ENCODE data around the gene INSC.
A peak's percentile ranks its signal among the peaks of the same experiment; 100 is the strongest.
"Not testable (repeated sequence)": the region's sequence is repeated elsewhere in the genome, so short reads cannot be mapped to it uniquely, and the experiment has no call there.

Gene INSC, protein sequence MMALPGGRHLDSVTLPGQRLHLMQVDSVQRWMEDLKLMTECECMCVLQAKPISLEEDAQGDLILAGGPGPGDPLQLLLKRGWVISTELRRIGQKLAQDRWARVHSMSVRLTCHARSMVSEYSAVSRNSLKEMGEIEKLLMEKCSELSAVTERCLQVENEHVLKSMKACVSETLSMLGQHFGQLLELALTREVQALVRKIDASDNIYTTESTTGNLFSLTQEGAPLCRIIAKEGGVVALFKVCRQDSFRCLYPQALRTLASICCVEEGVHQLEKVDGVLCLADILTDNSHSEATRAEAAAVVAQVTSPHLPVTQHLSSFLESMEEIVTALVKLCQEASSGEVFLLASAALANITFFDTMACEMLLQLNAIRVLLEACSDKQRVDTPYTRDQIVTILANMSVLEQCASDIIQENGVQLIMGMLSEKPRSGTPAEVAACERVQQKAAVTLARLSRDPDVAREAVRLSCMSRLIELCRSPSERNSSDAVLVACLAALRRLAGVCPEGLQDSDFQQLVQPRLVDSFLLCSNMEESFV

DNA sequence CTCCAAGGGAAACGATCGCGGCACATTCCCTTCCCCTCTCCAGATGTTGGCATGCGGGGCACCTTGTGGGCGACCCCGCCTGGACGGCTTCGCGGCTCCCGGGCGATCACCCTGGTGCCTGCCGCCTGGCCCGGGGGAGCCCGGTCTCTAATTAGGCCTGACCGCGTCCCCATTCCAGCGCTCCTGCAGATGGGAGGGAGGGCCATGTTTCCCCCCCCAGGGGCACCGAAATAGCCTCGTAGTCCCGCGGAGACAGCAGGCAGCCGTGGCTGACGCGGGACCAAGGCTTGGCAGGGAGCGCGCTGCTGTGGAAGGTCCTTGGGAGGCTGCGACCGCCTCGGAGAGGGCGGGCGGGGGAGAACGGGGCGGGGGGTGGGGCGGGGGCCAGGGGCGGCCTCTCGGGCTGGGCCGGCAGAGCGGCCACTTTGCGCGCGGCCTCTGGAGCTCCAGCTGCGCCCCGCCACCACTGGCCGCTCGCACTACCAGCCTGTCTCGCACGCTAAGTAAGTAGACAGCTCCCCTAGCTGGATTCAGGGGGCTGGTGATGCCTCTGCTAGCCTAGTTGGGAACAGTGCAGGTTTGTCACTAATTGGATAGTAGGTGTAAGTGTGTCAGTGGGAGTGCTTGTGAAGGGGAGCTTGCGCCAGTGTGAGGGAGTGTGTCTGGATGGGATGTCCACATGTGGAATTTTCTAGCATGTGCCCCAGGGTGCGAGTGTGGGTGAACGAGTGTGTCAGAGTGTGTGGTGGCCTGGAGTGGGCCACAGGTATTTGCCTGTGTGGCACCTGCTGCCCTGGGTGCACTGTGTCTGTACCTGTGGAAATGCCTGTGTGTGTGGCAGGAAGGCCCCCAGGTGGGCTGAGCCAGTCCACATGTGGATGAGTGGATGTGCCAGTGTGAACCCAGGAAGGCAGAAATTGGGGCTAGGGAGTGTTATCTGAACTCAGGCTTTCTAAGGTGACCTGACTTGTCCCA is at the start of gene INSC:
INSC (plus strand) TSS at position 423 of the 975 bp plus-strand sequence. CDS start 34,252 bp downstream, outside the sequence.
- FAIRE-seq (no peak), DNase-seq (ENCODE audit: low spot score) (no peak)

DNA sequence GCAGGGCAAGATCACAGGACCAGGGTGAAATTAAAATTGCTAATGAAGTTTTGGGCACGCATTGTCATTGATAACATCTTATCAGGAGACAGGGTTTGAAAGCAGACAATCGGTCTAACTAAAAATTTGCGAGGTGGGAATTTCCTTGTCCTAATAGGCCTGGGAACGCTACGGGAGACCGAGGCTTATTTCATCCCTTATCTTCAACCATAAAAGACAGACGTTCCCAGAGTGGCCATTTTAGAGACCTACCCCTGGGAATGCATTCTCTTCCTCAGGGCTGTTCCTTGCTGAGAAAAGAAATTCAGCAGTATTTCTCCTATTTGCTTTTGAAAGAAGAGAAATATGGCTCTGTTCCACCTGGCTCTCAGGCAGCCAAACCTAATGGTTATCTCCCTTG is 45.0 kb upstream of the INSC start:
- FAIRE-seq; DNase-seq (ENCODE audit: low spot score): not testable (repeated sequence)

DNA sequence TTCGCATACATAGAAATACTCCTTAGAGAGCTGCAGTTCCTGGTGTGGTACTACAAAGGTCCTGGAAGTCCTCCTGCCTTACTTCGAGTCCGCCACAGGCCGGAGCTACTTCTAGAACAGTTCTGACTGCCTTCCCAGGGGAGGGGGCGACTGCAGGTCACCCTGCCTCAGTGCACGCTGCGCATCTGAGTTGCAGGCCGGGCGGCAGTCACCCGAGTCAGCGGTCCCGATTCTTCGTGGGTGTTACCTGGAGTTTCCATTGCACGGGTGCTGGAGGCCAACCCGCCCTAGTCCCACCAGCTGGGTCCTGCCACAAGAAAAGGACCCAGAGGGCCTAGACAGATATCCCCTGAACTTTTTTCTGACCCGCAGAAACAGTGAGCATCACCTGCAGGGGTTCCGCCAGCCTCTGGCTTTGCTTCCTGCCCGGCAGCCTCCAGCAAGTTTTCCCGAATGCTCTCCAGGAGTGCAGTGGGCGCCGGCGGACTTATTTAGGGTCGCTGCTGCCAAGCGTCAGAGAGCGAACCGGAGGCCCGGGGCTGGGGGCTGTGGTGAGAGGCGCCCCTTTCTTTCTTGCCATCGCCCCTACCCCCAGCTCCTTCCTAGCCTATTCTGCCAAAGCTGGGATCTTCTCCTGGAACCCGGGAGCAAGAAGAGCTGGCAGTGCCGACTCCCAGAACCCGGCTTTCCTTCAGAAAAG is 43.0 kb upstream of the INSC start:
- no peak for FAIRE-seq
- DNase-seq (ENCODE audit: low spot score): no peak

DNA sequence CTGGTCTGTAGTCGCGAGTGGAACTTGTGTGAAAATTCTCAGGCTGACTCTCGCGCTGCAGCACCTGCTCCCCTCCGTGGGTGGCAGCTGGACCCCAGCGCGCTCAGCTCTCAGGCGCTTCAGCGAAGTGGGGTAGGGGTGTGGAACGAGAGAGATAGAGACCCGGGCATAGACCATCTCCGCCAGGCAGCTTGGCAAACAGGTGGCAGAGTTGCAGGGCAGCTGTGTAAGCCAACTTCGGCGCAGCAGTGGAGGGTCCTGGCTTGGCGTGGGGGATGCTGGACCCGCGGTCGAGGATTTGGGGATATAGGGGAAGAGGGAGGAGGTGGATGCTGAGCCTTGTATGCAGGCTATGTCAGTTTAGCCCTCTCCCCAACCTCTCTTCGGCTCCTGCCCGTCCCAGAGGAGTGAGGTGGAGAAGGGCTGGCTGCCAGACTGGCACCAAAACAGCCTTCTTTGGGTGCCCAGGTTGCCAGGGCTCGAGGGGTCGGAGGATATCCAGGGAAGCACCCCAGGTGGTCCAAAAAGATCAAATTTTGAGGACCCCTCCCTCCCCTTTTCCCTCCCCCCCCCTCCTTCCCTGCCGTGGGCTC is 42.1 kb upstream of the INSC start:
- no peak for DNase-seq (ENCODE audit: low spot score)
- FAIRE-seq: no peak

DNA sequence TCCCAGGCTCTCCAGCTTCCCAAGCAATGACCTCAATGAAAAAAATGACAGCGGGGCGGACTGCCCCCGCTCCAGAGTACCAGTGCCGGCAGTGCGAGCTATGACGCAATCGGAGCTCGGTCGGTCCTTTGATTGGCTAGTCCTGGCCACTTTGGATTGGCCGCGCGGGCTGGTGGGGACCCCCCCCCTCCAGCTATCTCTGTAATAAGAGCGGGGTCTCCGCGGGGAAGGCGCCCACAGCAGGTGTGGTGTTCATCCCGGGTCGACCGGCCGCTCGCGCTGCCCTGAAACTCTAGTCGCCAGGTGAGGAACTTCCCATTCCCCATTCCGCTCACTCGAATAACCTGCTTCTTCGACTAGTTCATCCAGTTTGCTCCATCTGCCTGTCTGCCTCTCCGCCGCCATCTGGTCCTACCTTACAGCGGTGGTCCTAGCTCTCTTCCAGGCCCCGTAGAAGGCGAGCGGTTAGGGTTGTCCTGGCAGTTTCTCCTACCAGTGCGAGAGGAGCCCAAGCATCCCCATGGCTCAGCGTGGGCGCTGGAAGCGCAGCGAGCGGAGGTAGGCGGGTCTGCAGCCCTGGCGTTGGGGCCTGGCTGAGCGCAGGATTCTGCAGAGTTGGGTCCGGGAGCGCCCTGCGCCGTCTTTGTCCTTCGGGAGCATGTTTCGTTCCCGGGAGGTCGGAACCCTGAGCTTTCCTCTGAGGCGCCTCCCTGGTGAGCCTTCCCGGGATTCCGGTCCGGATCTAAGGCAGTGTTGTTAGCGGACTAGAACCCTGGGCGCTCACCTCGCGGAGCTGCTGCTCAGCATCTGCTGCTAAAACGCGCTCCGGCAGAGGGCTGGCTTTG is 41.1 kb upstream of the INSC start, which contains the start of gene CALCB:
CALCB (plus strand) TSS at position 233 of the 845 bp plus-strand sequence. CDS start 1,126 bp downstream, outside the sequence.
- FAIRE-seq (no peak), DNase-seq (ENCODE audit: low spot score) (no peak)

DNA sequence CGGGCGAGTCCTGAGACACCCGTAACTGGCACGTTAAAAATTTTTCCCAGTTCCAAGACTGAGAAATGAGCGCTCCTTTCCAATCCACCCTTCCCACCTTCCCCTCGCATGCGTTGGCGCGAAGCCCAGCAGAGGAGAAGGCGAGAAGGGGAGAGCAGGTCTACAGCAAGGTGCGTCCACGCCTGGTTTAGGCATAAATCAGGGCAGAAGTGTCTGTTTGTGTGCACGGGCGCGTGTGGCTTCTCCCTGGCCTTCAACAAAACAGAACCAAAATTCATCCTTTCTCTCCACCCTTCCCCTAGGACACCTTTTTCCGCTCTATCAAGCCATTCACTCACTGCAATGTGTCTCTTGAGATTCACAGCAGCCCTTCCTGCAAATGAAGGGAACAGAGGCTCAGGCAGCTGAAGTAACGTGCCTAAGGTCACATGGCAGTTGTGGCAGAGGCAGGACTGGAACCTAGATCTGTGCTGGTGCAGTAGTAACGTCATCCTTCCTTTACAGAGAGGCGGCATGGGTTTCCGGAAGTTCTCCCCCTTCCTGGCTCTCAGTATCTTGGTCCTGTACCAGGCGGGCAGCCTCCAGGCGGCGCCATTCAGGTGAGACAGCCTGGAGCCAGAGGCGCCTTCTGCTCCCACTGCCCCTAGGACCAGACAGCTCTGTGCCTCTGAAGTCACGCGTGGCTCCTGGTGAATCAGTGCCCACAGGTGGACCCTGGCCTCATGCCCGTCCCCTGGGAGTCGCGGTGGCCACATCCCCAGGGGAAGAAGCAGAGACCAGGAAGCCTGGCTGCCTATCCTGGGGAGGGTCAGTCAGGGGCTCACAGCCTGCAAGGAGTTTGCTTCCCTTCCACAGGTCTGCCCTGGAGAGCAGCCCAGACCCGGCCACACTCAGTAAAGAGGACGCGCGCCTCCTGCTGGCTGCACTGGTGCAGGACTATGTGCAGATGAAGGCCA is 40.2 kb upstream of the INSC start:
- no peak for FAIRE-seq
- DNase-seq (ENCODE audit: low spot score): peak; percentile 51

DNA sequence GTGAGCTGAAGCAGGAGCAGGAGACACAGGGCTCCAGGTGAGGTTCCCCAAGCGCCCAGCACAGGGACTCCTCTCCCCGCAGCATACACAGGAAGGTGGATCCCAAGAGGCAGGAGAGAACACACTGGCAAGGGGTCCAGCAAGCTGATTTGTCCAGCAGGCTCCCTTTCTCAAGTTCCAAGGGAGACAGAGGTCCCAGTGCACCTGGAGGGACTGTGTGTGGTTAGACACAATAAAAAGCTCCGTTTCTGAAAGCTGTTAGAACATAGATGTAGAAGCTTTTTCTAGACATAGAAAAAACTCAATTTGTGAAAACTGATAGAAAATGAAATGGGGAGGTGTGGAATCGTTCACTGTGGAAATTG is 39.6 kb upstream of the INSC start:
- FAIRE-seq (no peak), DNase-seq (ENCODE audit: low spot score) (no peak)

DNA sequence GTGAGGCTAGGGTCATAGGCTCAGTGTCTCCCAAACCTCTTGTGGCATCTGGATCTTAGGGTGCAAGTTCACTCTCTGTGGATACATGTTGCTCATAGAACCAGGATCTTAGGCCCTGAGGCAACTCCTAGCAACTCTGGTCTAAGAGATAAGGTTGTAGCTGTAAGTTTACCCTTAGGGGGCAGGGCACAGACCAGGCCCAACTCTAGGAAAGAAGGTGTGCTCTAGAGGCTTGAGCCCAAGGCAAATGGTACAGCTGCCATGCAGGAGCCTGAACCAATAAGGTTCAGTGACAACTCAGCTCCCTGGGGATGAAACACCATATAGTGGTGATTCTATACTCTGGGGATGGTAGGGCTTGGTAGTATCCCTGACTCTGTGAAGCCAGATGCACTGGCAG is 23.5 kb upstream of the INSC start:
- no peak for FAIRE-seq
- DNase-seq (ENCODE audit: low spot score): no peak

DNA sequence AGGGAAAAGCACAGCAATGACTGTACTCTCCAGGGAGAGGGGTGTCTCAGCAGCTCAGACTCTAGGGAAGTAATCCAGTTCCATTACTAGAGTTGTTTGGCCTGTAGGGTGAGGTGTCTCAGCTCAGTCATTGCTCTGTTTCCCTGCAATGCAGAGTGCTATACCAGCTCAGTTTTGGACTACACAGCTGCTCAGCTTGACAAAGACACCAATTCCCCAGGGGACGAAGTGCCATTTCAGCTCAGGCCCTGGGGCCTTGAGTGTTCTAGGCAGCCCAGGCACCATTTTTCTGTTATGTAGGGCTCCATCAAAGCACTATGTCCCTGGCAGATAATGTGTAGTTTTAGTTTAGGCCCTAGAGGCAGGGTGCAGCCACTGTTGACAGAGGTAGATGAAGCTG is 23.1 kb upstream of the INSC start:
- FAIRE-seq (no peak), DNase-seq (ENCODE audit: low spot score) (no peak)

DNA sequence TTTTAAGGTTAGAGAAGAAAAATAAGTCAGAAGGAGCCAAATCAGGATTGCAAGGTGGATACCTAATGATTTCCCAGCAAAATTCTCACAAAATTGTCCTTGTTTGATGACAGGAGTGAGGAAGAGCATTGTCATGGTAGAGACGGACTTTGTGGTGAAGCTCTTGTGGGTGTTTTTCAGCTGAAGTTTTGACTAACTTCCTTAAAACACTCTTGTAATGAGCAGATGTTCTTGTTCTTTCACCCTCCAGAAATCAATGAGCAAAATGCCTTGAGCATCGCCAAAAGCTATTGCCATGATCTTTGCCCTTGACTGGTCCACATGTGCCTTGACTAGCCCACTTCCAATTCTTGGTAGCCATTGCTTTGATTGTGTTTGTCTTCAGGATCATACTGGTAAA is 21.3 kb upstream of the INSC start:
- DNase-seq (ENCODE audit: low spot score) (no peak), FAIRE-seq (no peak)

DNA sequence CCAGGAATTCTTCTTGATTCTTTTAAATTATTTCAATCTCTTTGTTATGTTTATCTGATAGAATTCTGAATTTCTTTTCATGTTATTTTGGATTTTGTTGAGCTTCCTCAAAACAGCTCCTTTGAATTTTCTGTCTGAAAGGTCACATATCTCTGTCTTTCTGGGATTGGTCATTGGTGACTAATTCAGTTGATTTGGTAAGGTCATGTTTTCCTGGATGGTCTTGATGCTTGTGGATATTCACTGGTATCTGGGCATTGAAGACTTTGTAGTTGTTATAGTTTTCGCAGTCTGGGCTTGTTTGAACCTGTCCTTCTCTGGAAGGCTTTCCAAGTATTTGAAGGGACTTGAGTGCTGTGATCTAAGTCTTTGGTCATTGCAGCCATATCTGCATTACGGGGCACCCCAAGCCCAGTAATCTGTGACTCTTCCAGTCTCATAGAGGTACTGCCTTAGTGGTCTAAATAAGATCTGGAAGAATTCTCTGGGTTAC is 18.9 kb upstream of the INSC start:
- FAIRE-seq: no peak
- DNase-seq (ENCODE audit: low spot score): no peak

DNA sequence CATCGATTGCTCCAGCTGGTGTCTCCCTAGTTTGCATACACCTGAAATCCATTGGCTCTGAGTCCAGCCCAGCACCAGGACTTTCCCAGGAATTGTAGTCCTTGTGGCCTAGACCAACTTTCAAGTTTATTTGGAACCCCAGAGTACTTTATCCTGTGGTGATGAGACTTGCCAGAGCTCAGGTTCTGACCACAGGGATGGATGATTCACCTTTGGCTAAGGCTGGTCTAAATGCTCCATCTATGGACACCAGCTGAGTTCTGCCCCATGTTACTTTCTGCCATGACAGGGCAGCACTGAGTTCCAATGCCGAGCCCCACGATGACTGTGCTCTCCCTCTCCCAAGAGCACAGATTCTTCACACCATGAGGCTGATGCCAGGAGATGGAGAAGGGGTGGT is 17.3 kb upstream of the INSC start:
- no peak for FAIRE-seq
- no peak for DNase-seq (ENCODE audit: low spot score)

DNA sequence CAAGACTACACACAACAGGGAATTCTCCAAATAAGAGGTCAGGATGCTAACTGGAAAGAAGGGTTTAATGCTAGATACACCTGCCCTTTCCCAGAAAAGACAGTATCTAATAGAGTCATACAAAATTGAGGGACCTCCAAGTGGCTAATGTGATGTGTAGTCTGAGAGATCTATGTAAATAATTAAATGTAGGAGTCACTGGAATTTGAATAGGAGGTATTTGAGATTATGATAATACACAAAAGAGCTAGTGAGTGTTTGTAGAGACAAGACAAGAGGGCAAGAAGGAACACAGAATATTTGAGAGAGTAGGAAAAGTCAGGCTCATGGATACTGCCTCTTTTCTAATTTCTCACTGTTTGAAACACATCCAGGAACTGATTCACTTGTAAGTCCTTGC is 15.5 kb upstream of the INSC start:
- DNase-seq (ENCODE audit: low spot score) (no peak), FAIRE-seq (no peak)

DNA sequence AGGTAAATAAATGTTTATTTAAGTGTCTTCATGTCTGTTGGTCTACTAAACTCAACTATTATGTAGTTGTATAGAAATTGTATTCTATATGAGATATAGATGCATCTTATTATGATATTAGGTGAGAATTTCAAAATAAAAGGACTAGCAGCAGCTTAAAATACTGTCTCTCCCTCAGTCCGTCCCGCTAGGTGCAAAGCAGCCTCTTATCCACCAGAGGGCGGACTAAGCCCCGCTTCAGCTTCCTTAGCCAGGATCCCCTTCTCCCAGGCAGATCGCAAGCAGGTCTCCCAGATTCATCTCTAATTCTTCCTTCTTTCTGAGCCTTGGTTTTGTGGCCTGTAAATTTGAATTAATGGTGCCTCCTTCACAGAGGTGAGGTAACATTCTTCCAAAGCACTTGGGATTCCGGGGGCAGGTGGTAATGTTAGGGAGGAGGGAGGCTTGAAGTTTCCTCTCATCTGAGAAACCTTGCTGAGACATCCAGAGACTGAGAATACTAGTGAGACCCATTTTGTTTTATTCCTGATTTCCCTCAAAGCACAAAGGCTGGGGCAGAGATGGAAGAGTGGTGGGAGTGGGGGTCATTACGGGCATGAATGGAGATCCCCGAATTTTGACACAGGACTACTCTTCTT is 13.5 kb upstream of the INSC start:
- FAIRE-seq (peak; percentile 26), DNase-seq (ENCODE audit: low spot score) (peak; percentile 43)

DNA sequence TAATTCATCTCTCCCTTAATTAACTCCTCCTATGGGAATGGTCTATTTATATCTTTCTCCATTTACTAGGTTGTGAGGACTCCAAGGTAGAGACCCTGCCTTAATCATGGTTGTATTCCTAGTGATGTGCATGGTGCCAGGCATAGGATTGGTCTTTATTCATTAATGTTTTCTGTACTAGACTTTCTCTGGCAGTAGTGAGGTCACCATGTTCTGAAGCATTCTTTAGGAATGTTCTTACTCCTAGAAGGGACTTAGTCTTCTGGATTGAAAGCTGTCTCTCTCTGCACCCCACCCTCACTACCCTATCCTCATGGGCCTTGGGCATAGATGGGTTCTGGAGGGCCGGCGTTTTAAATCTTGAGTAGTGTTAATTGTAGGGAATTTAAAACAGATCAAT is 10.6 kb upstream of the INSC start:
- no peak for DNase-seq (ENCODE audit: low spot score)
- no peak for FAIRE-seq

DNA sequence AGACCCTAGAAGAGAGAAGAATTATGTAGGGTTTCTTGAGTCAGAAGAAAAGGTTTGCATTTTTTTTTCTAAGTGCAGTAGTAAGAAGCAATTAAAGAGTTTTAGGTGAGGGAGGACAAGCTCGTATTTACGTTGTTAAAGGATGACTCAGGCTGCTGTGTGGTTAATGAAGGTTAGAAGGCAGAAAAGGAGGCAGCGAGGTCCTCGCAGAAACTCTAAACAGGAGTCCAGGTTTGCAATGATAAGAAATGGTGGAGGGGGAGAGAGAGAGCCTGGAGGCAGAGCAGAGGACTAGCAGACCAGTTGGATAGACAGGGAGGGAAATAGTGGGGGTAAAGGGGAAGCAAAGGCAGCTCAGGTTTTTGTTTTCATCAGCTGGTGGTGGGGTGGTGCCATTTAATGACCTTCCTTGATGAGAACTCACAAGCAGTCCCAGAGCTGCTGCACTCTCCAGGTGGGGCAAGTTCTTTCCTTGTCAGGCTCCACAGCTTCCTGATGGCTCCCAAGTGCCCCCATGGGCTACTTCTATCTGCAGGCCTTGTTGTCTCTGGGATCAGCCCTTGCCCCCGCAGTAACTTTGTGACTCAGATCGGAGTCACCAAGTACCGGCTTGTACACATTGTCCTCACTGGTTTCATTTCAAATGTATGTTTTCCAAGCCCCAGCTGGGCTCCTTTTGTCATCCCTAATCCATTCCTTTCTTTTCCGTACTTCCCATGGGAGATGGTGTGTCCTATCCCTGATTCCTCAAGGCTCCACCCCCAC is 8.3 kb upstream of the INSC start:
- DNase-seq (ENCODE audit: low spot score) (peak; percentile 65), FAIRE-seq (peak; percentile 76)

DNA sequence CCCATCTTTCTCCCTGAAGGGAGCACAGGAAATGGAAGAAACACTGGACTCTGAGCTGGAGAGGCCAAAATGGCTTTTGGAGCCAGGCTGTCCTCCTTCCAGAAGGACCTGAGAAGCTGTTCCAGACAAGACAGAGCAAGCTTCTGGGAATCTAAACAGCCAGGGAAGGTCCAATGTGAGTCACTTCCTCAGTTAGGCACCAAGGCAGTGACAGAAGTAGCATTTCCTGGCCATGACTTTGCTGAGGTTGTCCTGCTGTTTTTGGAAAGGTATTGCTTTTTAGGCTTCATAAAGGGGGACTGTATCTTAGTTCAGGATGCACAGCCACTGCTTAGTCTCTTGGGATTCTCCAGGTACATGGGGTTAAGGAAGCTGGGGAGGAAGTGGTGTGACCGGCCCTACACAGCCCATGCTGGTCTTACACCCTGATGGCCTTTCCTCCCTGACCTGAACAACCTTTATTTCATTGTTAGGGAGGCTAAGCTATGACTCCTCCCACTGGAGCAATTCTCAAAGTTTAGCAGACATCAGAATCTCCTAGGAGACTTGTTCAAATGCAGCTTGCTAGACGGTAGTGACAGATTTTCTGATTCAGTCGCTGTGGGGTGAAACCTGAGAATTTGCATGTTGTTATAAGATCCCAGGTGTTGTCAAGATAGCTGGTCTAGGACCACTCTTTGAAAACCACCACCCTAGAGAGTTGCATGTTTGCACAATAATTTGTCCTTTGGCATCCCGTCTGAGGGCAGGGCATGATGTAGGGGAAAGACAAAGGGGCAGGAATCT is 6.8 kb upstream of the INSC start:
- FAIRE-seq (no peak), DNase-seq (ENCODE audit: low spot score) (peak; percentile 40)

Data from RCC 7860 (cell line).